SK-N-MC (cell line): ENCODE measurements around the gene RASAL1.

ENCODE experiments used
- EZH2 ChIP-seq: fragments of 200-600 bp; sonication (generic); IDR thresholded peaks from one replicate; pipeline ENCODE4 v1.6.1; 2017; ENCODE audit warnings: antibody characterized with exemption
- FOXP2 ChIP-seq: optimal IDR thresholded peaks from 2 replicates; pipeline ENCODE3; 2011; ENCODE audit warnings: mild to moderate bottlenecking, moderate library complexity; ENCODE audit not compliant: insufficient read depth; ENCODE audit errors: extremely low read length, control extremely low read depth
- POLR2AphosphoS5 ChIP-seq: IDR thresholded peaks from 2 replicates; pipeline ENCODE4 v1.6.1; 2012; ENCODE audit warnings: mild to moderate bottlenecking, low read depth, low read length, borderline replicate concordance

GRCh38 chr12:113096675-113097461 lies 38.7 kb downstream of the RASAL1 start:
- no peak for TF ChIP-seq EZH2
- no peak for TF ChIP-seq POLR2AphosphoS5
- TF ChIP-seq FOXP2 = no peak
